Right atrium auricular region (tissue), 2 donors: ENCODE data around the gene DOCK1. TPM values are rescaled to one million over a fixed set of nuclear protein-coding genes. Genes with fewer than 3 reads are reported as not detected.

Source experiments
- DNase-seq: peaks from one replicate; pipeline ENCODE4 v3.0.0-alpha.2; 2019; ENCODE audit warnings: low spot score
- H3K27ac ChIP-seq, 2 donors: fragments of 200-600 bp; sonication (generic); 1 replicate in 1 of 2; 2 replicates in 1 of 2; pipeline ENCODE4 v1.5.1; 2016 to 2019
- H3K27me3 ChIP-seq, 2 donors: fragments of 200-600 bp; sonication (generic); one replicate each; pipeline versions ENCODE4 v1.5.1 to v1.6.0; 2017 to 2019
- H3K36me3 ChIP-seq: fragments of 200-600 bp; sonication (generic); one replicate; pipeline ENCODE4 v1.5.1; 2016
- H3K4me1 ChIP-seq, 2 donors: fragments of 200-600 bp; sonication (generic); one replicate each; pipeline versions ENCODE4 v1.5.1 to v1.6.0; 2017 to 2019
- H3K4me3 ChIP-seq, 2 donors: fragments of 200-600 bp; sonication (generic); 1 replicate in 1 of 2; 2 replicates in 1 of 2; pipeline ENCODE4 v1.5.1; 2017 to 2019; ENCODE audit warnings: mild to moderate bottlenecking in 1 of 2, moderate library complexity in 1 of 2
- H3K9me3 ChIP-seq, 2 donors: fragments of 200-600 bp; sonication (generic); one replicate each; pipeline ENCODE4 v1.5.1; 2019
- total RNA-seq, 2 donors: library from RNA; depleted of rRNA; stranded (reverse); fragments of >200 nt; gene quantifications; one replicate each; pipeline ENCODE4 v1.1.0, GENCODE V29; 2016
- TF ChIP-seq, protein P1 (sequence below), 2 donors: fragments of 200-600 bp; sonication (generic); IDR thresholded peaks; one replicate each; pipeline ENCODE4 v1.5.1; 2019; ENCODE audit warnings: antibody characterized with exemption in 2 of 2

The DOCK1 gene
- total RNA-seq, 2 donors from 2014 or later: 13.0 to 16.8 TPM

DNA sequence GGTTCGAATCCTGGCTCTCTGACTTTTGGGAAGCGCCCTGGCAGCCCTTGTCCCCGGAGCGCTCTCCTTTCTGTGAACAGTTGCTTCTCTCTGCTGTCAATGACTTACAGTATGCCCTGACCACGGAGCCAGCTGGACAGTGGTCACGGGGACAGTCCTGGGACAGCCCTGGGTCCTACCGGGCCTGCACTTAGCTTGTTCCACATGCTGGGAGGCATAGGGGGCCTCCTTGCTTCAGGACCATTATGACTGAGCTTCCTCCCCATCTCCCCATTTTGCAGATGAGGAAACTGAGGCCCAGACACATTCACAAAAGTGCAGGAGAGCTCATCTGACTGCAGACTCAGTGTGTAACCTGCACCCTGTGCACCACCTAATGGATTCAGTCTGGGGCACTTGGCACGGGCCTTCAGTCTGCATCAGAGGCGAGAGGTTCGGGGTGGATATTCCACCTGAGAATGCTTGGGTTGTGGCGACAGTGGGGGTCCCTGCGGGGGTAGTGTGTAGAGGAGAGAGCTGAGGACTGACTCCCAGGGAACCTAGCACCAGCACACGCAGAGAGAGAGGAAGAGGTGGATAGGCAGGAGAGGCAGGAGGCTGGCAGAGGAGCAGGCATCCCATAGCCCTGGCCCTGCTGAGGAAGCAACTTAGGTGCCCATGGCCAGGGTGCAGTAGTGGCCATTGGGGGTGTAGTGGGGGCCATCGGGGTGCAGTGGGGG, 1.6 kb downstream of the DOCK1 start:
- TF ChIP-seq, protein P1, sequence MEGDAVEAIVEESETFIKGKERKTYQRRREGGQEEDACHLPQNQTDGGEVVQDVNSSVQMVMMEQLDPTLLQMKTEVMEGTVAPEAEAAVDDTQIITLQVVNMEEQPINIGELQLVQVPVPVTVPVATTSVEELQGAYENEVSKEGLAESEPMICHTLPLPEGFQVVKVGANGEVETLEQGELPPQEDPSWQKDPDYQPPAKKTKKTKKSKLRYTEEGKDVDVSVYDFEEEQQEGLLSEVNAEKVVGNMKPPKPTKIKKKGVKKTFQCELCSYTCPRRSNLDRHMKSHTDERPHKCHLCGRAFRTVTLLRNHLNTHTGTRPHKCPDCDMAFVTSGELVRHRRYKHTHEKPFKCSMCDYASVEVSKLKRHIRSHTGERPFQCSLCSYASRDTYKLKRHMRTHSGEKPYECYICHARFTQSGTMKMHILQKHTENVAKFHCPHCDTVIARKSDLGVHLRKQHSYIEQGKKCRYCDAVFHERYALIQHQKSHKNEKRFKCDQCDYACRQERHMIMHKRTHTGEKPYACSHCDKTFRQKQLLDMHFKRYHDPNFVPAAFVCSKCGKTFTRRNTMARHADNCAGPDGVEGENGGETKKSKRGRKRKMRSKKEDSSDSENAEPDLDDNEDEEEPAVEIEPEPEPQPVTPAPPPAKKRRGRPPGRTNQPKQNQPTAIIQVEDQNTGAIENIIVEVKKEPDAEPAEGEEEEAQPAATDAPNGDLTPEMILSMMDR (IDR thresholded peaks at IDR 0.05): no peak
- no peaks in the 10 kb centered on the region for H3K9me3 ChIP-seq
- H3K36me3 ChIP-seq: no peaks in the 10 kb centered on the region
- no peak for DNase-seq
- H3K27ac ChIP-seq: peak overlapping the region; percentile 60 to 85
- H3K27me3 ChIP-seq: no peaks in the 10 kb centered on the region
- H3K4me1 ChIP-seq: peaks cover 0 to 41% of the 10 kb centered on the region in 2 donors
- H3K4me3 ChIP-seq: peak overlapping the region in 1 of 2 donors; percentile 85

DNA sequence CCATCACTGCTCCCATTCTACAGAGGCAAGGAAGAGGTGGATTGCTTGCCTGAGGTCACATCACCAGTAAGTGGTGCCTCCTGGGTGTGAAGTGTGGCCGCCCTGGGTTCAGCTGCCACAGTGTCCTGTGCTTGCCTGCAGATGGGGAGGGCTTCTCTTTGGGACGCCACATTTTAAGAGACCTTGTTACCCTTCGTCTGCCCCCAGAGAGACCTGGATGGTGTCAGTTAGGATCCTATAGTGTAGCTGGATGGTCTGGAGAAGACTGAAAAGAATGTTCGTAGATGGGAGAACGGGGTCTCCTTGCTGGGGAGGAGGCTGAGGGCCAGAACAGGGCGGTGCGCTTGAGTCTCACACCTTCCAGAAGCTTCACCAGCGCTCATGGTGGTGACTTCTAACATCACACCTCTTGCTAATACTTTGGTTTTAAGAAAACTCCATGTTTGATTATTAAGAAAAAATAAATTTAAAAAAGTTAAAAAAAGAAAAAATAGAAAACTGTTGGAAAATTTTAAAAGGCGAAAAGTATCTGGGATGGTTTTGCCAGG, 2.3 kb downstream of the DOCK1 start:
- DNase-seq: no peak
- no peak overlapping the region for H3K27ac ChIP-seq
- H3K36me3 ChIP-seq: no peaks in the 10 kb centered on the region
- TF ChIP-seq, protein P1 (IDR thresholded peaks at IDR 0.05): no peak
- no peaks in the 10 kb centered on the region for H3K9me3 ChIP-seq
- H3K4me3 ChIP-seq: no peak overlapping the region
- H3K27me3 ChIP-seq: no peaks in the 10 kb centered on the region
- peaks cover 0 to 41% of the 10 kb centered on the region in 2 donors for H3K4me1 ChIP-seq

DNA sequence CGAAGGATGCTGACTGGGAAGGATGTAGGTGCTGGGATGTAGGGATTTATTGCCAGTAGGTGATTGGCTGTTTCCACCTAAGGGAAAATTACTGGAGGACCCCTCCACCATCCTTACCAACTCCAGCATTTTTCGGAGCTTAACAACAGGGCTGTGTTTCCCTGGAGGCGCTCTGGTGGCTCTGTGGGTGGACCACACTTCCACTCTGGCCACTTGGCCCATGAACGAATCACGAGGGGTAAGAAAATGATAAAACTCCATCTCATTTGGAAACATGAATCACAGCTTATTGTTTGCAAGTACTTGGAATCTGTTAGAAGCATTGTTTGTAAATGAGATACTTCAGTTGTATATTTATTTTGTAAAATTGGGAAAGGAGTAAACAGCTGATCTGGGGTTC, 3.0 kb downstream of the DOCK1 start:
- Histone ChIP-seq H3K27ac (peak overlapping the region in 1 of 2 donors; percentile 24), H3K36me3 (no peaks in the 10 kb centered on the region), H3K4me1 (peaks cover 0 to 41% of the 10 kb centered on the region in 2 donors), H3K4me3 (no peak overlapping the region), H3K27me3 (no peaks in the 10 kb centered on the region), H3K9me3 (no peaks in the 10 kb centered on the region)
- DNase-seq: no peak
- TF ChIP-seq, protein P1 (IDR thresholded peaks at IDR 0.05): no peak

DNA sequence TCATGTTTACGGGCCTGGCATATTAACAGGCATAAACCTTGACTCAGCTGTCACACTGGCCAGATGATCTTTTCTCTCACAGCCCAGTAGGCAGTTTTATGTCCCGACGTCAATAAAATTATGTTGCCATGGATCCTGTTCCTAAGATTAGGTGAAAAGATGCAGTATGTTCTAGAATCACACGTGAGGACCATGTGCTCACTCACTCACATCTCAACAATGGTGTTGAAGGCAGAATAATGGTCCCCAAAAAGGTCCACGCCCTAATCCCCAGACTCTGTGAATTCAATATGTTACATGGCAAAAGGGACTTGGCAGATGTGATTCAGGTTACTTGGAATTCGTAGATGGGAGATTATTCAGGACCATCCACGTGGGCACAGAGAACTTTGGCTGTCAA, 3.5 kb downstream of the DOCK1 start:
- TF ChIP-seq, protein P1 (IDR thresholded peaks at IDR 0.05): no peak
- Histone ChIP-seq H3K9me3 (no peaks in the 10 kb centered on the region), H3K36me3 (no peaks in the 10 kb centered on the region), H3K27ac (peak overlapping the region in 1 of 2 donors; percentile 24), H3K4me3 (no peak overlapping the region), H3K4me1 (peaks cover 0 to 41% of the 10 kb centered on the region in 2 donors), H3K27me3 (no peaks in the 10 kb centered on the region)
- no peak for DNase-seq

DNA sequence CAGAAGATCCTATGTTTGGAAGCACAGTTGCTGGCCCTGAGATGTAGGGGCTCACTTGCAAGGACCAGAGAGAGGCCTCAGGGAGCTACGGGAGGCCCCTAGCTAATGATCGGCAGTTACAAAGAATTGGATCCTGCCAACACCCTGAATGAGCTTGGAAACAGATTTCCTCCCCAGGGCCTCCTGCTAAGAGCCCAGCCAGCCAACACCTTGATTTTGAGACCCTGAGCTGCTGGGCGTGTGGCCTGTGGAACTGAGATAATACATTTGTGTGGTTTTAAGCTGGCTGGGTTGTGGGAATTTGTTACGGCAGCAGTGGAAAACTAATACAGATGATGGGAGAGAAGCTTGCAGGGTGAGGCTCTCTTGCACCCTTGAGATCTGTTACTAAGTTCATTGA, 3.9 kb downstream of the DOCK1 start:
- H3K27me3 ChIP-seq: no peaks in the 10 kb centered on the region
- no peaks in the 10 kb centered on the region for H3K9me3 ChIP-seq
- no peak for DNase-seq
- TF ChIP-seq, protein P1 (IDR thresholded peaks at IDR 0.05): no peak
- no peak overlapping the region for H3K4me3 ChIP-seq
- no peaks in the 10 kb centered on the region for H3K36me3 ChIP-seq
- H3K4me1 ChIP-seq: peaks cover 0 to 39% of the 10 kb centered on the region in 2 donors
- H3K27ac ChIP-seq: peak overlapping the region in 1 of 2 donors; percentile 24
